ENCODE data around the gene ATF7. TPM values are rescaled to one million over a fixed set of nuclear protein-coding genes. Genes with fewer than 3 reads are reported as not detected.

The ATF7 gene
- total and polyA plus RNA-seq, 2 of the 13 experiments (the other 11 are each of a cell fraction or from before 2014, with no cell fraction given): 9.6 to 16.2 TPM

DNA sequence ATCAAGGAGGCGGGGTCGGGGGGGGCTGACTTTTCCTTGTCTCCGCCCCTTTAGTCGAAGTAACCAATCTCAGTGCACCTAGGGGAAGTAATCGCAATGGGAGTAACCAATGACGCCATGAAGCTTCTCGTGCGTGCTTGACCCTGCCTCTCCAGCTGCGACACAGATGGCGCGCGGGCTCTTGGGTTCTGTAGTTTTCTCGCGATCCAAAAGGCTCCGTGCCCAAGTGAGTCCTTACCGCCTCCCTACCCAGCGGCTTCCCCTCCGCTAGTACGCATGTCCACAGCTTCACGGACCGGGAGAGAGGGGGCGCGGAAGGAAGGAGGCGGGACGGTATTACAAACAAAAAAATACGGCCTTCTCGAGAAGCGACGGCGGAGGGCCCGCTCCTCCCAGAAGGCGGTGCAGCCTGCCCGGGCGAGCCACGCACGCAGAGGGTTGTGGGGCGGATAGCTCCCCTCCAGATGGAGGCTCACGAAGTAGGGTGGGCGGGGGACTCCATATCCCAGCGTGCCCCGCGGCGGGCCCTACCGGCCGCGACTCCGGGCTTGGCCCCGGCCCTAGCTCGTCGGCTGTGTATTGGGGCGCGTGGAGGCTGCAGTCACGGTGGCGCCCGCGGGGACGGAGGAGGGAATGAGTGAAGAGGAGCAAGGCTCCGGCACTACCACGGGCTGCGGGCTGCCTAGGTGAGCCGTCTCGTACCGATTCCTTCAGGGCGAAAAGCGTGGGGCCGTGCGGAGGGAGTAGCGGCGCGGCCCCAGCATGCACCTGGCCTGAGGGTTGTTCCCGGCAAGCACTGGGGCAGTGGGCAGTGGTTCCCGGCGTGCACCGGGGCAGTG, 125.2 kb downstream of the ATF7 start, which contains the start of gene TARBP2 (continued):
- TF ChIP-seq ZNF318 (CRISPR knock-in tag; IDR thresholded peaks at IDR 0.05): no peak
- 0 out of 2 replicates have a peak, but pooled peaks have one; percentile 34 for TF ChIP-seq ZNF629 (CRISPR knock-in tag; conservative IDR thresholded peaks at IDR 0.05)
- no peak for TF ChIP-seq U2AF1 (optimal IDR thresholded peaks at IDR 0.05; ENCODE audit: low read depth, low read length)
- 0 out of 2 replicates have a peak, but pooled peaks have one; percentile 25 for TF ChIP-seq ZNF446 (CRISPR knock-in tag; IDR thresholded peaks at IDR 0.05)
- TF ChIP-seq, protein P1, sequence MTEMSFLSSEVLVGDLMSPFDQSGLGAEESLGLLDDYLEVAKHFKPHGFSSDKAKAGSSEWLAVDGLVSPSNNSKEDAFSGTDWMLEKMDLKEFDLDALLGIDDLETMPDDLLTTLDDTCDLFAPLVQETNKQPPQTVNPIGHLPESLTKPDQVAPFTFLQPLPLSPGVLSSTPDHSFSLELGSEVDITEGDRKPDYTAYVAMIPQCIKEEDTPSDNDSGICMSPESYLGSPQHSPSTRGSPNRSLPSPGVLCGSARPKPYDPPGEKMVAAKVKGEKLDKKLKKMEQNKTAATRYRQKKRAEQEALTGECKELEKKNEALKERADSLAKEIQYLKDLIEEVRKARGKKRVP (CRISPR knock-in tag; IDR thresholded peaks at IDR 0.05): 0 out of 4 replicates have a peak, but pooled peaks of 1 of the 2 experiments have one; percentile 39
- TF ChIP-seq SOX6 (IDR thresholded peaks at IDR 0.05): no peak
- peak; percentile 47 for TF ChIP-seq SOX6 (CRISPR knock-in tag; IDR thresholded peaks at IDR 0.05)
- TF ChIP-seq JUND (CRISPR knock-in tag; IDR thresholded peaks at IDR 0.05): peak; percentile 53
- TF ChIP-seq ETV5 (CRISPR knock-in tag; IDR thresholded peaks at IDR 0.05; ENCODE audit: borderline replicate concordance): no peak
- peak; percentile 84; the same call in 1 of the 2 replicates for TF ChIP-seq IRF9 (CRISPR knock-in tag; IDR thresholded peaks at IDR 0.05; ENCODE audit: borderline replicate concordance)
- TF ChIP-seq PHB2 (IDR thresholded peaks at IDR 0.05; ENCODE audit: partially characterized antibody): no peak
- TF ChIP-seq ATM (IDR thresholded peaks at IDR 0.05; ENCODE audit: borderline replicate concordance): no peak
- TF ChIP-seq, protein P2, sequence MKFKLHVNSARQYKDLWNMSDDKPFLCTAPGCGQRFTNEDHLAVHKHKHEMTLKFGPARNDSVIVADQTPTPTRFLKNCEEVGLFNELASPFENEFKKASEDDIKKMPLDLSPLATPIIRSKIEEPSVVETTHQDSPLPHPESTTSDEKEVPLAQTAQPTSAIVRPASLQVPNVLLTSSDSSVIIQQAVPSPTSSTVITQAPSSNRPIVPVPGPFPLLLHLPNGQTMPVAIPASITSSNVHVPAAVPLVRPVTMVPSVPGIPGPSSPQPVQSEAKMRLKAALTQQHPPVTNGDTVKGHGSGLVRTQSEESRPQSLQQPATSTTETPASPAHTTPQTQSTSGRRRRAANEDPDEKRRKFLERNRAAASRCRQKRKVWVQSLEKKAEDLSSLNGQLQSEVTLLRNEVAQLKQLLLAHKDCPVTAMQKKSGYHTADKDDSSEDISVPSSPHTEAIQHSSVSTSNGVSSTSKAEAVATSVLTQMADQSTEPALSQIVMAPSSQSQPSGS (CRISPR knock-in tag; IDR thresholded peaks at IDR 0.05): peak; percentile 37; the same call in 1 of the 2 replicates
- TF ChIP-seq, protein P3, sequence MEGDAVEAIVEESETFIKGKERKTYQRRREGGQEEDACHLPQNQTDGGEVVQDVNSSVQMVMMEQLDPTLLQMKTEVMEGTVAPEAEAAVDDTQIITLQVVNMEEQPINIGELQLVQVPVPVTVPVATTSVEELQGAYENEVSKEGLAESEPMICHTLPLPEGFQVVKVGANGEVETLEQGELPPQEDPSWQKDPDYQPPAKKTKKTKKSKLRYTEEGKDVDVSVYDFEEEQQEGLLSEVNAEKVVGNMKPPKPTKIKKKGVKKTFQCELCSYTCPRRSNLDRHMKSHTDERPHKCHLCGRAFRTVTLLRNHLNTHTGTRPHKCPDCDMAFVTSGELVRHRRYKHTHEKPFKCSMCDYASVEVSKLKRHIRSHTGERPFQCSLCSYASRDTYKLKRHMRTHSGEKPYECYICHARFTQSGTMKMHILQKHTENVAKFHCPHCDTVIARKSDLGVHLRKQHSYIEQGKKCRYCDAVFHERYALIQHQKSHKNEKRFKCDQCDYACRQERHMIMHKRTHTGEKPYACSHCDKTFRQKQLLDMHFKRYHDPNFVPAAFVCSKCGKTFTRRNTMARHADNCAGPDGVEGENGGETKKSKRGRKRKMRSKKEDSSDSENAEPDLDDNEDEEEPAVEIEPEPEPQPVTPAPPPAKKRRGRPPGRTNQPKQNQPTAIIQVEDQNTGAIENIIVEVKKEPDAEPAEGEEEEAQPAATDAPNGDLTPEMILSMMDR (CRISPR knock-in tag; IDR thresholded peaks at IDR 0.05): peak; percentile 11; the same call in 1 of the 2 replicates

Data from HepG2 (cell line).